GM18502 (cell line): ENCODE data around the gene SLCO2B1.

Source experiments
- ATAC-seq: cut with Tn5 transposase; IDR thresholded peaks from one replicate; pipeline ENCODE4 v1.9.1; 2021; ENCODE audit warnings: mild to moderate bottlenecking; ENCODE audit not compliant: unreplicated experiment, poor library complexity

Gene SLCO2B1

GRCh38 chr11:75244052-75244814 lies 93.3 kb downstream of the SLCO2B1 start:
- ATAC-seq, result no peak

GRCh38 chr11:75245356-75246005 lies 94.6 kb downstream of the SLCO2B1 start:
- no peak for ATAC-seq

- no peak for ATAC-seq
These were observed 95.2 kb downstream of the SLCO2B1 start for GRCh38 chr11:75246006-75246670.

GRCh38 chr11:75246671-75247350 lies 95.9 kb downstream of the SLCO2B1 start:
- no peak for ATAC-seq

DNA sequence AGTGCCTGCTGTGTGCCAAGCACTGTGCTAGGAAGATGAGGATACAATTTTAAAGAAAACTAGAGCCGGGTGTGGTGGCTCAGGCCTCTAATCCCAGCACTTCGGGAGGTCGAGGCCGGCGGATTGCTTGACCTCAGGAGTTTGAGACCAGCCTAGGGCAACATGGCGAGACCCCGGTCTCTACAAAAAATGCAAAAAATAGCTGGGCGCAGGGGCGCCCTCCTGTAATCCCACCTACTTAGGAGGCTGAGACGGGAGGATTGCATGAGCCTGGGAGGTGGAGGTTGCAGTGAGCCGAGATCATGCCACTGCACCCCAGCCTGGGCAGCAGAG lies 98.0 kb downstream of the SLCO2B1 start:
- ATAC-seq, result no peak

- no peak for ATAC-seq
These were observed 98.8 kb downstream of the SLCO2B1 start for GRCh38 chr11:75249704-75250103.

DNA sequence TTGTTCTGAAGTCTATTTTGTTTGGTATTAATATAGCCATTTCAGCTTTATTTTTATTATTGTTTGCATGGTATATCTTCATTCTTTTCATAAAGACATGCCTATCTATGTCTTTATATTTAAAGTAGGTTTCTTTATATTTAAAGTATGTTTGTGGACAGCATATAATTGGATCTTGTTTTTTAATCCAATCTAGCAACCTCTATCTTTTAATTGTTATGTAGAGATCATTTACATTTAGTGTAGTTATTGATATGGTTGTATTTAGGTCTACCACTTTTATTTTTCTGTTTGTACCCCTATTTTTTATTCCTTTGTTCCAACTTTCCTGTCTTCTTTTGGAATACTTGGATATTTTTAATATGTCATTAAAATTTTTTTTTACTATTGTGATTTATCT lies 103.4 kb downstream of the SLCO2B1 start:
- ATAC-seq, result no peak
